Inferior parietal cortex (tissue), 1 donor: ENCODE data around the gene CD8B2.
"Not testable (repeated sequence)": the region's sequence is repeated elsewhere in the genome, so short reads cannot be mapped to it uniquely, and the experiment has no call there.

Experiments used
- DNase-seq: peaks from one replicate; pipeline ENCODE4 v3.0.0-alpha.2; 2016; ENCODE audit errors: extremely low spot score

CD8B2 gene

GRCh38 chr2:106551417-106552130, 64.4 kb downstream of the CD8B2 start:
- DNase-seq, result no peak

- no peak for DNase-seq
These were observed 65.8 kb downstream of the CD8B2 start for GRCh38 chr2:106552921-106553320.

- no peak for DNase-seq
These were observed 66.2 kb downstream of the CD8B2 start for GRCh38 chr2:106553321-106553720.

- no peak for DNase-seq
These were observed 67.2 kb downstream of the CD8B2 start for GRCh38 chr2:106554411-106554810.

GRCh38 chr2:106555053-106555452, 67.9 kb downstream of the CD8B2 start:
- no peak for DNase-seq

GRCh38 chr2:106559786-106560185, 72.6 kb downstream of the CD8B2 start:
- DNase-seq, result not testable (repeated sequence)

- DNase-seq, result no peak
These were observed 73.6 kb downstream of the CD8B2 start for GRCh38 chr2:106560773-106561172.

- DNase-seq, result no peak
These were observed 74.2 kb downstream of the CD8B2 start for GRCh38 chr2:106561356-106561755.

GRCh38 chr2:106561803-106562202, 74.6 kb downstream of the CD8B2 start:
- DNase-seq, result no peak

GRCh38 chr2:106562268-106563186, 75.4 kb downstream of the CD8B2 start:
- no peak for DNase-seq

GRCh38 chr2:106563195-106563594, 76.0 kb downstream of the CD8B2 start:
- DNase-seq, result no peak

GRCh38 chr2:106565599-106565998, 78.4 kb downstream of the CD8B2 start:
- no peak for DNase-seq

- no peak for DNase-seq
These were observed 78.9 kb downstream of the CD8B2 start for GRCh38 chr2:106566050-106566449.

- DNase-seq, result not testable (repeated sequence)
These were observed 79.3 kb downstream of the CD8B2 start for GRCh38 chr2:106566484-106566883.

GRCh38 chr2:106570316-106570715, 83.2 kb downstream of the CD8B2 start:
- no peak for DNase-seq
